Measurements from ENCODE around the gene CMPK2. TPM values are rescaled to one million over a fixed set of nuclear protein-coding genes. Genes with fewer than 3 reads are reported as not detected.

Gene CMPK2
- total and polyA plus RNA-seq, 10 of the 15 experiments (the other 5 are each of a cell fraction or from before 2014, with no cell fraction given) = 0.50 to 5.6 (median 3.2) TPM

GRCh38 chr2:6909431-6910385 lies 44.0 kb upstream of the CMPK2 start (continued):
- TF ChIP-seq IRF5 (IDR thresholded peaks at IDR 0.05; ENCODE audit: borderline replicate concordance) (no peak), CEBPZ (IDR thresholded peaks at IDR 0.05; ENCODE audit: low read depth, low read length) (no peak), RAD51 (IDR thresholded peaks at IDR 0.05) (no peak), ZSCAN29 (IDR thresholded peaks at IDR 0.05) (no peak), NRF1 (conservative IDR thresholded peaks at IDR 0.05; ENCODE audit: low read depth, low read length) (no peak), SIN3A (IDR thresholded peaks at IDR 0.05; ENCODE audit: low read depth, low read length) (no peak), TAF1 (IDR thresholded peaks at IDR 0.05; ENCODE audit: borderline replicate concordance, low read depth, low read length) (peak; percentile 50; the same call in 1 of the 2 replicates), RBBP5 (conservative IDR thresholded peaks at IDR 0.05) (peak; percentile 96; the same call in 1 of the 2 replicates), RB1 (IDR thresholded peaks at IDR 0.05; ENCODE audit: borderline replicate concordance) (no peak), SUZ12 (IDR thresholded peaks at IDR 0.05; ENCODE audit: unreplicated experiment) (no peak), GATAD2B (conservative IDR thresholded peaks at IDR 0.05; ENCODE audit: low read depth) (0 out of 2 replicates have a peak, but pooled peaks have one; percentile 23), CBX5 (IDR thresholded peaks at IDR 0.05; ENCODE audit: low read depth) (no peak), LARP7 (IDR thresholded peaks at IDR 0.05) (no peak), BRCA1 (IDR thresholded peaks at IDR 0.05; ENCODE audit: low read depth, low read length) (no peak), MYC (IDR thresholded peaks at IDR 0.05; ENCODE audit: insufficient read depth, insufficient read length, insufficient replicate concordance, low read length, severe bottlenecking) (no peak), CHD1 (IDR thresholded peaks at IDR 0.05; ENCODE audit: low read depth, low read length) (no peak), ZNF24 (IDR thresholded peaks at IDR 0.05) (peak; percentile 72), CTCF (IDR thresholded peaks at IDR 0.05 in 2 of 3, conservative IDR thresholded peaks at IDR 0.05 in 1 of 3; ENCODE audit: control insufficient read depth in 2 of 3, extremely low read depth in 1 of 3, insufficient read depth in 1 of 3, low read depth in 3 of 3, low read length in 3 of 3) (no peak)

Measured in GM12878 (cell line).